ENCODE results near the gene SRGAP2B.
"Not testable (repeated sequence)": the region's sequence is repeated elsewhere in the genome, so short reads cannot be mapped to it uniquely, and the experiment has no call there.

SRGAP2B gene

DNA sequence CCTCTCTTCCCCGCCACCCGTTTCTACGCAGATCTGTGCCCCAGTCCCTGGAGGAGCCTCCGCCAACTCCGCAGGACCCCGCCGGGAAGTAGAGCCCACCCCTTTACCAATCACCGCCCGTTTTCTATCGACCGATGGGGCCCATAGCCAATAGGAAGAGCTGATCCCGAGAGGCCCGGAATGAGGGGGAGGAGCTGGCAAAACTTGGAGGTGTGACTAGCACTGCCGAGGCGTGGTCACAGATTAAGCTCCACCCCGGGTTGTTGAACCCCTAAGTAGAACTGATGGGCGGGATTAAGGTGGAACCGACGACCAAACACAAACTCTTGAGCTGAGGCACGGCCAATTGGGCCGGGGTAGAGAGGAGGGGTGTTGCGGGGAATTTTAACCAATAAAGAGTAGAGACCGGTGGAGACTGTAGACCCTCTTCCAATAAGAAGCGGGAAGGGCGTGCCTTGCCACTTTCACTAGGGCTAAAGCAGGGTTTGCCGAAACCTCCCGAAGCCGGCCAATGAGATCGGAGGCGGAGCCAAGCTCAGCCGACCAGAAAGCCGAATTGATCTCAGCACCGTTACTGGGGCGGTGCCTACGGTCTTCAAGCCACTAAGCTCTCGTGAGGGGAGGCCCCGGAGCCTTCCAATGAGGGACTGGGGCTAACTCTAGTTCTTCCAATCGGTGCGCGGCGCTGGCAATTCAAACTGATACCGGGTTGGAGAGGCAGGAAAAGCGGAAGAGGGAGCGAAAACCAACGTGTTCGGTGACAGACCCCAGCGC is at the start of gene SRGAP2B, which contains the start of gene FAM72D:
Gene SRGAP2B (minus strand): TSS at position 45 of the 774 bp plus-strand sequence. CDS start 2,427 bp downstream, outside the sequence.
Gene FAM72D (plus strand): TSS at position 691 of the 774 bp plus-strand sequence. CDS start 874 bp downstream, outside the sequence.
- FAIRE-seq, result peak; percentile 99

DNA sequence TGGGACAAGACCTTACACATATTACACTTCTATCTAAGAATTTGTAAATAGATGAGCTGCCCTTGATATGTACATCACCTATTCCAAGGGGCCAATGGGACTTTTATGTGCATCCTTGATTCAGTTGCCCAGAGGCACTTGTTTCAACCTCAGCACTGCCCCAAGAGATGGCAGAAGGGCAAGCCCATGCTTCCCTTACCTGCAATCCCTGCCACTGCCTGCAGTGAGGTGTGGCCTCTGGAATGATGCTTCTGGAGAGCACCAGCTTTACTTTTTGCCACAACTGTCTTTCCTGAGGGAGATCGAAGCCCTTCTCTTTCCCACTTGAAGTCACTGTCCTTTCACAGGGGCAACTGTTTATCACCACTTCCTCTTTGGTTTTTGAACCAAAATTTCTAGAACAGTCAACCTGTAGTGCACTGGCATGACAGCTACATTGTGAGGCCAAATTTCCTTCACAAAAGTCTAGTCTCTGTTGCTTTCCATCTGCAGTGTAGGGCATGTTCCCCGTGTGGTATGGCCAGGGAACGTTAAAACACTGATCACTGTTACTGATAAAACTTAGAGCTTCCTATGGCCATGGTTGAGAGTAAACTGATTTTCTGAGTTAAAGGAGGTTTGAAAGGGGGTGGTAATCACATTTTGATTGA is 49.3 kb upstream of the SRGAP2B start:
- not testable (repeated sequence) for FAIRE-seq

DNA sequence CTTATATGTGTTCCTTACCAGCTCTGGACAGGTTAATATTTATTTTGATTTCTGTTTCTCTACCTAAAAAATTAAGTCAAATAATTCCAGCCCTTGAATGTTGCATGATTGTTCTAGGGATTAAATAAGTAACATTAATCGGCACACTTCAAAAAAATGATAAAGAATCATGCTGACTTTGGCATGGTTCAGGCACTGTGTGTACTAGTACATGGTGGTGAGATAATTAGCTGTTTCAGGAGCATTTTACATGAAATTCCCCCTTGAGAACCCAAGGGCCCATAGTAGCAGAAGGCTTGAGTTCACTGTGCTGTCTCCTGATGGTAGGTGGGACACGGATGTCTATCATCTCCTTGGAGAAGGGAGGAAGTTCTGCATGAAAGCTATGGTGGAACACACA is 45.4 kb upstream of the SRGAP2B start:
- FAIRE-seq, result not testable (repeated sequence)

DNA sequence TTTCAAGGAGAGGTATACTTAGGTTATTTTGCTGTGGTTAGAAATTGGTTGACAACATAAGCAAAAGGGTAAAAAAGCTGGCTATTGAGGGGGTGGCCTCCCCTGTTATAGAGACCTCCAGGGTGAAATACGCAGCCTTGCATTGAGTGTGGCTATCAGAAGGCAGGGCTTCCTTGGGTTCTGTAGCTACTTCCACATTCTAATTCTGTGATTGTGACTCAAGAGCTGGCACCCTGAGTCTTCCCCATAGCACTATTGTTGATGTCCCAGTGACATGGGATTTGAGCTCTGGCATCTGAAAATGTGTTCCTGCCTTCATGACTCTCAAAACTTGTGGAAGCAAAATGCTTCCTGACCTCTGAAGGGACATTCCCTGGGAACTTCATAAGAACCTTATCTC is 39.3 kb upstream of the SRGAP2B start:
- not testable (repeated sequence) for FAIRE-seq

DNA sequence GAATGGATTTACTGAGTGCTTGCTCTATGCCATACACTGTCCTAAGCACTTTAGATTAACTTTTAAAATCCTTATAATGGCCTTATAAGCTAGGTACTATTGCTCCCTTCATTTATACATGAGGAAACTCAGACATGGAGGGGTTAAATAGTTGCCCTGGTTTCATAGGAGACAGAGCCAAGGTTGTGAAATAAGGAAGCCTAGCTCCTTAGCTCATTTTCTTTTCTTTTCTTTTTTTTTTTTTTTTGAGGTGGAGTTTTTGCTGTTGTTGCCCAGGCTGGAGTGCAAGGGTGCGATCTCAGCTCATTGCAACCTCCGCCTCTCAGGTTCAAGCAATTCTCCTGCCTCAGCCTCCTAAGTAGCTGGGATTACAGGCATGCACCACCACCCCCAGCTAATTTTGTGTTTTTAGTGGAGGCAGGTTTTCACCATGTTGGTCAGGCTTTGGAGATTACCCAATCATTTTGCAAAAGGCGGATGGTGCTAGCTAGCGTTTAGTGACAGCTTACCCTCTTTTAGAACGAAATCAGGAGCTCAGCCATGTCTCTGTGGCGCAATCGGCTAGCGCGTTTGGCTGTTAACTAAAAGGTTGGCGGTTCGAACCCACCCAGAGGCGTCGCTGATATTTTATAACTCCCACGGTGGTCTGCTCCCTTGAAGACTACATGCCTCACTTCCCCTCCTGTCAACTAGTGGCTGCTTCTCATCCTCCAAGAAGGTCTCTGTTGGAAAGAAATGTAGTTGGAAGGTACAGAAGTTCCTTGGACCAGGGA is 33.8 kb upstream of the SRGAP2B start:
- not testable (repeated sequence) for FAIRE-seq

DNA sequence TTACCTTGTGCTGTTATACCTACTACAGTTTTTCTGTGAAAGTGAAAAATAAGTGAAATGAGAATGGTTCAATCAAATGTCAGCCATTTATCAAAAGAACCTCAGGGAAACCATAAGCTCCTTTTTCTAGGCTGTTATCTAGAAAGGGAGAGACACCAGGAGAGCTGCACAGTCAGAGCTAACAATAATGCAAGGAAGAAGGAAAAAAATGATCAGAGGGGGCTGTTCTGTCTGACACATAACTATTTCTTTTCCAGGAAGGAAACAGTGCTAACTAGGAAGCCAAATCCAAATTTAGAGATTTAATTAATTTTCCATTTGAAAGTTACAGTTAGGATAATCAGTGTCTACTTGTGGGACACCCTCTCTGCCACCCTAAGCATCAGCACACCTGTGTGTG is 32.0 kb upstream of the SRGAP2B start:
- not testable (repeated sequence) for FAIRE-seq

DNA sequence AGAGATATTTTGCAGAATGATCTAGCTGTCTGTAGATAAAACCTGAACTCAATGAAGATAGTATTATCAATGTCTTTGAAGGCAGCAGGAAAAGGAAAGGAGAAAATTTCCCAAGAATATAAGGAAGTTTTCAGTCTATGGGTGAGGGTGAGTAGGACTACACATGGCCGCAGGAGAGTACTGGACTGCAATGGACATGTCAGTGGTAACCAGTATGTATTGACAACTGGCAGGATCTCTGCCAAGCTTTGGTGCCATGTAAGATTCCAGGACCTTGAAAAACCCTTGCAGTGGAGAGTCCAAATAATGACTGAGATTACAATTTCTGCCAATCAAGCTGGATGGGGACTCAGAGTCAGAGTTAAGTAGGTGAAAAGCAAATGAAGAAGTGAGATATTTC is 30.0 kb upstream of the SRGAP2B start:
- FAIRE-seq, result not testable (repeated sequence)

DNA sequence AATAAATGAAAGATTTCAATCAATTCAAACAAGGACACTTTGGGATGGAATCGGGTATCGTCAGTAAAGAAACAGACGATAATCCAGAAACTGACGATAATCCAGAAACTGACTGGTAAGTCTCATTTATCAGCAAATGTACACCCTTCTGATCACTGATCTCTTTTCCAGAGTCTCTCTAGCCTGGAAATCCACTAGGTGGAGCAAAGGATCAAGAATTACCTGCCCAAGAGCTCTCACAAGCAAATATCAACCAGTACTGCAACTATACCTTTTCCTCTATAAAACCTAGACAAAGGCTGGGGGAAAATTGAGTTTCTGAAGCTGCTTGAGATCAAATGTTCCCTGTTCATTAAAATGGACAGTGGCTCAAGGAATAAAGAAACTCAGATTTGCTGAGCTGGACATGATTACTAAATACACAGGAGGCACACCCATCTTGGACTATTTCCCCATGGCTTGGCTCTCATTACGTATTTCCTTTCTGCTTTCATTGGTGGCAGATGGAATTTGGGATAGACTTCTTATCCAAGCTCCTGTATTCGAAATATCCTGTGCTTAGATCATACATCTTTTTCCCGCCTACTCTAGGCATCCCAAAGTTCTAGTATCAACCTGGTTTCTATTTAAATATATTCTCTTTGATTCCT is 29.0 kb upstream of the SRGAP2B start:
- FAIRE-seq, result not testable (repeated sequence)

DNA sequence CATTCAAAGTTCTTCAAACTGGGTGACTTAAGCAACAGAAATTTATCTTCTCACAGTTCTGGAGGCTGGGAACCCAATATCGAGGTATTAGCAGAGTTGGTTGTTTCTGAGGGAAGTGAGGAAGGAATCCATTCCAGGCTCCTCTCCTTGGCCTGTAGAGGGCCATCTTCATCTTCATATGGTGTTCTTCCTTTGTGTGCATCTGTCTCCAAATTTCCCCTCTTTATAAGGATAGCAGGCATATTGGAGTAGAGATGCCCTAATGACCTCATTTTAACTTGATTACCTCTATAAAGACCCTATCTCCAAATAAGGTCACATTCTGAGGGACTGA is 27.9 kb upstream of the SRGAP2B start:
- not testable (repeated sequence) for FAIRE-seq

DNA sequence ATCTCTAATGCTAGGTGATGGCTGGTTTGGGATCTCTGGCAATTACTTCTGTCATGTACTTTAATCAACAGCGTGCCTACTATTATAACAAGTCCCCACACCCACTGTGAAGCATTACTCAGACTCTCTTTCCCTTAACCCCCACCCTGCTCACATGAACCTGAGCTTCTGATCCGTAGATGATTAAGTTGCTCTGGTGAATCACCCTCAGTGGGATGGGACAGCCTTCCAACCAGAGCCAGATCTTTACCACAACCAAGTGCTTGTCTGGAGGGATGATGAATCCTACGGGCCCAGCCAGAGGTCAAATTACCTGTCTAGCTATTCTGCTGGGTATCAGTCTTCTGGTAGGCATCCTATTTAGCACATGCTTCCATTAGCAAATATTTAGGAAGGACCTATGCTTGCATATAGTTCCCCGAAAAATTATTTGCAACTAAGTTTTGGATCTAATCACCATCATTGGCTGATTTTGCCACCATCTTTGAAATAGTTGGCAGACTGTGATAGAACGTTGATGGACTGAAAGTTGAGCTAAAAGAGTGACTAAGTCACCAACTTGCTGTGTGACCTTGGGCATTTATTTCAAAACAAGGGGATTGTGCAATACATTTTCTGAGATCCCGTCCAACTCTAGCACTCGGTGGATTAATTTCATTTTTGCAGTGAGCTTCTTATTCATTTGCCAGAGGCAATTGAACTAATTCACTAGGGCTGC is 27.4 kb upstream of the SRGAP2B start:
- not testable (repeated sequence) for FAIRE-seq

DNA sequence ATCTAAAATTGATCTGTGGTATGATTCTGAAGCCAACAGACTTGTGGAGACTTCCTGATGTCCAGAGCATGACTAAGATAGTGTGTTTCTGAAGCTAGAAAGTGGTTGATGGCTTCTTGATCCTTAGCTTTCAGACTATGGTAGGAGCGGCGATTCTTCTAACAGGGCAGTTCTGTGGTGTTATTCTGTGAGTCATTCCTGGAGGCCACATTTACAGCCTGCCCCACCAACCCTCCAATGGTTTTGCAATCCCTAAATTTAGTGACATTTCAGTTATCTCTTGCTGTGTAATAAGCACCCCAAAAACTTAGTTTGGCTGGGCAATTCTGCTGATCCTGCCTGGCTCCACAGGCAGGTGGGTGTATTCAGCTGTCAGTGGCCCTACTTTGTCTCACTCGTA is 24.7 kb upstream of the SRGAP2B start:
- FAIRE-seq, result not testable (repeated sequence)

DNA sequence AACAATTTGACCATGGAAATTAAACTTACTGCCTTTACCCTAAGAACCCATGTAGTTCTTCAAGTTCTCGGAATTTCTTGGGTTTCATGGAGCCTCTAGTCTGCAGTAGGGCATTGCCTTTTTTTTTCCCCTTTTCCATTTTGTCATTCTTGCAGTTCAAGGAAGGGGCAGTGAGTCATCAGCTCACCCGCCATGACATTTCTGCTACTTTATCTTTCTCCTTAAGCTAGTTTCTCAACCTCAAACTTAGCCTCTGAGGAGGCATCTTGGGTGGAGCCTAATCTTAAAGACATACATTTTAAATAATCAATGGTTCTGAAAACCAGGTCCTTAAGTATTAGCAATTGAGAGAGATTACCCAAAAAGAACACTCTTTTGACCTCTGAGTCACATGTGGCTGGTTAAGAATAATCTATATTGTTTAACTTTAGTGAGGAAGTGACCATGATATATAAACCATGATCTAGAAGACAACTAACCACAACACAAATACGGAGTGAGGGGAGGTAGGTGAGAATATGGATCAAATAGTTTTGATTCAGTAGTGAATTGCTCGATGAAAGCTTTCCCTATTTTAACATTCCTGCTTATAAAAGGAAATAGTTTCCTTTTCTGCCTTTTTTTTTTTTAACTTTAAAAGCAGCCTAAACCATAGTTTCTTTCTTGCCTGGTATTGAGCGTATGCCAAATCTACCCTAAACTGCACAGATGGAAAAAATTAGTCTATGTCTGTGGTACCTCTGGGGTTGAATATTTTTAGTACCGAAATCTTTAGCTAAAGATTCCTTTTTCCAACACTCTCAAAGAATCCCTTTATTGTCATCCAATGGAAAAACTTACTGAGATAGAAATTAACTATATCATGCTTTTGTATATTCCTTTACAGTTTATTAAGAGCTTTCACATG is 20.7 kb upstream of the SRGAP2B start:
- FAIRE-seq, result not testable (repeated sequence)

DNA sequence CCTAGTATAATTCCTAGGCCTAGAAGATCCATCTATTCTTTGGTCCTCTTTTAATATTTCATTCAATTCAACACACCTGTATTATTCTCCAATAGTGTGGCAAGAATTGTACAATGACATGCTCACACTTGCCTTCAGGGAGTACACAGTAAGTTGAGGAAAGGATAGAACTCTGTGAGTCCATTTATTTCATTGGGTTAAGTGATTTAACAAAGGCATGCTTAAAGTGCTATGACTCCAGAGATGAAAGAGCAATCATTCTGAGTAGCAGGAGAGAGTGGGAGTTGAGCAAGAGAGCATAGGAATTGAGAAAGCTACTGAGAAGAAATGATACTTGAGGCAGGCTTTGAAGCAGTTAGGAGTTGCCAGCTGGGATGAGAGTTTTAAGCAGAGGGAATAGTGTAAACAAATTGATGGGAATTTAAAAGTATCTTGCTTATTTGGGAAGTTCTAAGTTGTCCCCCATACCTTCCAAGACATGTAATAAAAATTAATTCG is 19.5 kb upstream of the SRGAP2B start:
- FAIRE-seq, result not testable (repeated sequence)

DNA sequence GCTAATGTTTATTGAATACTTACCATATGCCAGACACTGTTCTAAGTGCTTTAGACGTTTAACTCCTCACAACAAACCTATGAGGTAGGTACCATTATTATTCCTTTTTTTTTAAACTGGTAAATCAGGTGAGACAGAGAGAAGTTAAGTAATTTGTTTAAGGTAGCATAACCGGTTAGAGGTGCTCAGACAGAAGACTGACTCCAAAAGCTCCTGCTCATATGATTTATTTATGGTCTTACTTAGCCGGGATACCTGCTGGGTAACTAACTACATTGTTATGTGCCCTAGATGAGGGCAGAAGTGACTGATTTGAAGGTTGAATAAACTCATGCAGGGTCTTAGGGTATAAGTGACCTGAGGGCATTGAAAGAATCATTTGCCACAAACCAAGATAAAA is 17.6 kb upstream of the SRGAP2B start:
- FAIRE-seq, result not testable (repeated sequence)

DNA sequence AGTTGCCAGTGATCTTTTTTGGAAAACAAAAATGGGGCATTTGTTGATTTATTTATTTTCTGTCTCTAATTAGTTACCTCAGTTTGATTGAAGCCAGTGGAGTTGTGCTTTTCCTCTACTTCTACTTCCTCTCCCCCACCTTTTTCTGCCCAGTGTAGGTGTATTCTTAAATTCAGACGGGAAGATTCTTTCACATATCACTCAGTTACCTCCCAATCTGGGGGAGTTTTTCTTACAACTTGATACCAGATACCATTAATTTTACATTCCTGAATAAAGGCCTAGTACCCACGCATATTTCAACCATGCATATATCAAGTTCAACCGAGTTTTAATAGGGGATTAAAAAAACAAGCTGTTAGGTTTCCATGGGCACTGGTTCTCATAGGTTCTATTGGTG is 16.5 kb upstream of the SRGAP2B start:
- FAIRE-seq, result not testable (repeated sequence)

DNA sequence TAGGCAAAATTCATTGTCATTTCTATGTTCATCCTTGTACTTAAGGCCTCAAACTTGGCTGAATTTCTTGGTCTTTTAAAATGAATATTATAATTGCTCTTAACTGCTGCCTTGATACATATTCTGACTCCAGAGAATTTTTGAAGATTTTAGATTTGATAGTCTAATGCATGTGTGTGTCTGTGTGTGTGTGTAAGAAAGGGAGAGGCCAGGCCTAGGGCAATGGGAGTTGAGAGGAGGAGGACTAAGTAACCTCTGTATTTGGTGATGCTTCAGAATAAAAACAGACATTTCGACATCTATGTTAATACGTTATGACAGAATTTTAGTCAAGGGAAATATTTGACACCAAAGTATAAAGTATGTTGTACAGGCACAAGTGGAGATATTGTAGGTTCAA is 8.2 kb upstream of the SRGAP2B start:
- not testable (repeated sequence) for FAIRE-seq

DNA sequence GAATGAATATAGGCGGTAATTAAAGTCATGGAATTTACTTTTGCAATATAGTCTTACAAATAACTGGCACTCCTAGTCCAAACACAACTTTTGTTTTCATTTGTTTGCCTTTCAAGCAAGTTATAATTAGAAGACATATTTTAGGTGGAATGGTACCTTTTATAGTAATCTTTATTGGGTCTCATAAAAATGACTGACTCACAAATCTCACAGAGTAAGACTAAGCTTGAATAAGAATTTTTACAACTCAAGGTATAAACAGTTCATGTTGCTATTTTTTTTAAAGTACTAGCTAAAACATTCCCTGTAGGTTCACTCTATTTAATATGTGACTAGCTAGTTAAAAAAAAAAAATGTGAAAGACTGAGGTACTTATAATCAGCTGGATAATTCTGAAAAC is 6.6 kb upstream of the SRGAP2B start:
- FAIRE-seq, result not testable (repeated sequence)

DNA sequence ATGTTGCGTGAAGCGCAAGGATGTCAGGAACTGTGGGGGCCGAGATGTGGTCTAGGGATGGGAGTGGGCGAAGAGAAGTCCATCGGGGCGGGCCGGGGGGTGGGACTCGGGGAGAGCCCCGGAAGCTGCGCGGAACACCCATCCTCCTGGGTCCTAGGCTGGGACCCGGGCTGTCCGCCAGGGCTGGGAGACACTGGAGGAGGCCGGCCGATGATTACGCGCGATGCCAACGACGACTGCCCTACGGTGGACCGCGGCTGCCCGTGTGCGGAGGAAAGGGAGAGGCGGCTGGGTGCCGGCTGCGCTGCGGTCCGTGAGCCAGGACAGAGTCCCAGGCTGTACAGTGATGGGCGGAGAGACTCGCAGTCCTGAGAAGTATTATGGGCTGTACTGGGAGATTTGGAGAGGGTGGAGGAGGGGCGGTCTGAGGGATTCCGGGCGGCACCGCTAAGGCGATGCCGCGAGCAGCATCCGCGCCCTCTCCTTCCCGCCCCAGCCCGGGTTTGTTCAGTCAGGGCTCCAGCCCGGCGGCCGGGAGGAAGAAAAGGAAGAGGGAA is 395 bp downstream of the SRGAP2B start:
- not testable (repeated sequence) for FAIRE-seq

DNA sequence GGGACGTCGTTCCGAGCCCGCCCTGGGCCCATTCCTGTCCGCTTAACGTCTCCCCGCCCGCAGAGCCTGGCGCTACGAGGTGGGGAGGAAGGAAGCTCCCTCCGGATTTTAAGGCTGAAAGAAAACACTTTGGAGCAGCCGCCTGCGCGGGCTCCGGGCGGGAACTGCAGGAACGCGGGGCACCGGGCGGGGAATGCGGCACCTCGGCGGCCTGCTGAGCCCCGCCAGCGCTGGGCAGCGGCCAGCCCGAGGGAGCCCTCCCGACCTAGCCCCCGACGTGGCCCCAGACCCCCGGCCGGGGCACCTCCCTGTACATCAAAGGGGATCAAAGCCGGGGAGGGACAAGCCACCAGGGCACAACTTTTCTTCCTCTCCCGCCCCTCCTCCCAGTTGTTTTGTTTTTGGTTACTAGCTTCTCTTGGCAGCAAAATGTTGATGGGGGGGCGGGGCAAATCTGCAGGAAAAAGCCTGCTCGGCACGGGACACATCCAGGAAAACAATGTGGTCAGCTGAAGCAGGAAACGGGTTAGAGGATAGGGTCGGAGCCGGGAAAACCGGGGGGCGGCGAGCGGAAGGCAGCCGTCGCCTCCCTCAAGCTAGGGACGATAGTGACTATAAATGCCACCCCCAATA is 1.5 kb downstream of the SRGAP2B start:
- FAIRE-seq, result not testable (repeated sequence)
